ENCODE data around the gene IL15.

The IL15 gene

GRCh38 chr4:141636082-141636770 lies at the start of gene IL15:
IL15 (plus strand) TSS chr4:141636583; CDS start chr4:141719465, 82,882 bp downstream.
- Histone ChIP-seq H3K4me1 (ENCODE audit: control insufficient read depth, low read length) (no peaks in the 10 kb centered on the region), H3K79me2 (ENCODE audit: control insufficient read depth, low read length) (no peaks in the 10 kb centered on the region), H3K27me3 (ENCODE audit: control insufficient read depth, low read length) (peaks cover 22% of the 10 kb centered on the region)

GRCh38 chr4:141587897-141588296 lies 48.5 kb upstream of the IL15 start:
- Histone ChIP-seq H3K9me3 (ENCODE audit: control insufficient read depth, insufficient read depth, low read length) (no peaks in the 10 kb centered on the region), H3K27me3 (ENCODE audit: control insufficient read depth, low read length) (no peaks in the 10 kb centered on the region), H3K27ac (ENCODE audit: low read depth, low read length) (no peak overlapping the region), H3F3A (ENCODE audit: control insufficient read depth, insufficient read depth) (no peaks in the 10 kb centered on the region), H3K36me3 (ENCODE audit: control insufficient read depth, low read length) (no peaks in the 10 kb centered on the region), H3K79me2 (ENCODE audit: control insufficient read depth, low read length) (no peaks in the 10 kb centered on the region), H3K4me1 (ENCODE audit: control insufficient read depth, low read length) (no peaks in the 10 kb centered on the region), H4K20me1 (ENCODE audit: control insufficient read depth, insufficient read depth, low read depth, low read length) (no peaks in the 10 kb centered on the region), H3K9me2 (replicated peaks; ENCODE audit: control insufficient read depth, low read length) (no peaks in the 10 kb centered on the region), H3K4me2 (ENCODE audit: low read length) (no peak overlapping the region), H3K4me3 (ENCODE audit: low read length) (no peak overlapping the region)
- TF ChIP-seq CTCF (IDR thresholded peaks at IDR 0.05; ENCODE audit: low read depth, low read length, poor library complexity, severe bottlenecking) = no peak
- TF ChIP-seq EZH2phosphoT487 (IDR thresholded peaks at IDR 0.05; ENCODE audit: borderline replicate concordance, low read length) = no peak

More at GRCh38 chr4:141636082-141636770, at the start of gene IL15:
- Histone ChIP-seq H3K4me3 (ENCODE audit: low read length) (no peak within 1 kb of the TSS), H3K4me2 (ENCODE audit: low read length) (no peak within 1 kb of the TSS), H3K36me3 (ENCODE audit: control insufficient read depth, low read length) (no peaks in the 10 kb centered on the region), H3K9me2 (replicated peaks; ENCODE audit: control insufficient read depth, low read length) (no peaks in the 10 kb centered on the region), H3K9me3 (ENCODE audit: control insufficient read depth, insufficient read depth, low read length) (peaks cover 7% of the 10 kb centered on the region), H3K27ac (ENCODE audit: low read depth, low read length) (no peak within 1 kb of the TSS), H4K20me1 (ENCODE audit: control insufficient read depth, insufficient read depth, low read depth, low read length) (no peaks in the 10 kb centered on the region), H3F3A (ENCODE audit: control insufficient read depth, insufficient read depth) (no peaks in the 10 kb centered on the region)
- TF ChIP-seq EZH2phosphoT487 (IDR thresholded peaks at IDR 0.05; ENCODE audit: borderline replicate concordance, low read length) = no peak
- TF ChIP-seq CTCF (IDR thresholded peaks at IDR 0.05; ENCODE audit: low read depth, low read length, poor library complexity, severe bottlenecking) = no peak

- H3K4me3 ChIP-seq (ENCODE audit: low read length) = no peak overlapping the region
- H3K9me2 ChIP-seq (replicated peaks; ENCODE audit: control insufficient read depth, low read length) = no peaks in the 10 kb centered on the region
- no peak overlapping the region for H3K27ac ChIP-seq (ENCODE audit: low read depth, low read length)
- no peaks in the 10 kb centered on the region for H3K36me3 ChIP-seq (ENCODE audit: control insufficient read depth, low read length)
- no peaks in the 10 kb centered on the region for H3K79me2 ChIP-seq (ENCODE audit: control insufficient read depth, low read length)
- no peaks in the 10 kb centered on the region for H3F3A ChIP-seq (ENCODE audit: control insufficient read depth, insufficient read depth)
- H4K20me1 ChIP-seq (ENCODE audit: control insufficient read depth, insufficient read depth, low read depth, low read length) = no peaks in the 10 kb centered on the region
- no peaks in the 10 kb centered on the region for H3K4me1 ChIP-seq (ENCODE audit: control insufficient read depth, low read length)
- no peaks in the 10 kb centered on the region for H3K9me3 ChIP-seq (ENCODE audit: control insufficient read depth, insufficient read depth, low read length)
- H3K27me3 ChIP-seq (ENCODE audit: control insufficient read depth, low read length) = no peaks in the 10 kb centered on the region
- TF ChIP-seq EZH2phosphoT487 (IDR thresholded peaks at IDR 0.05; ENCODE audit: borderline replicate concordance, low read length) = no peak
- no peak for TF ChIP-seq CTCF (IDR thresholded peaks at IDR 0.05; ENCODE audit: low read depth, low read length, poor library complexity, severe bottlenecking)
- no peak overlapping the region for H3K4me2 ChIP-seq (ENCODE audit: low read length)
These were observed 40.9 kb upstream of the IL15 start for GRCh38 chr4:141595531-141595930.

Data from DOHH2 (cell line).